Fibroblast of skin of left quadriceps (primary cell): ENCODE results near the gene DAZAP1.

ENCODE experiments used
- DNase-seq, 2 experiments: peaks; one replicate each; pipeline ENCODE4 v3.0.0-alpha.2; 2013; ENCODE audit warnings: low read depth in 2 of 2

Gene DAZAP1

DNA sequence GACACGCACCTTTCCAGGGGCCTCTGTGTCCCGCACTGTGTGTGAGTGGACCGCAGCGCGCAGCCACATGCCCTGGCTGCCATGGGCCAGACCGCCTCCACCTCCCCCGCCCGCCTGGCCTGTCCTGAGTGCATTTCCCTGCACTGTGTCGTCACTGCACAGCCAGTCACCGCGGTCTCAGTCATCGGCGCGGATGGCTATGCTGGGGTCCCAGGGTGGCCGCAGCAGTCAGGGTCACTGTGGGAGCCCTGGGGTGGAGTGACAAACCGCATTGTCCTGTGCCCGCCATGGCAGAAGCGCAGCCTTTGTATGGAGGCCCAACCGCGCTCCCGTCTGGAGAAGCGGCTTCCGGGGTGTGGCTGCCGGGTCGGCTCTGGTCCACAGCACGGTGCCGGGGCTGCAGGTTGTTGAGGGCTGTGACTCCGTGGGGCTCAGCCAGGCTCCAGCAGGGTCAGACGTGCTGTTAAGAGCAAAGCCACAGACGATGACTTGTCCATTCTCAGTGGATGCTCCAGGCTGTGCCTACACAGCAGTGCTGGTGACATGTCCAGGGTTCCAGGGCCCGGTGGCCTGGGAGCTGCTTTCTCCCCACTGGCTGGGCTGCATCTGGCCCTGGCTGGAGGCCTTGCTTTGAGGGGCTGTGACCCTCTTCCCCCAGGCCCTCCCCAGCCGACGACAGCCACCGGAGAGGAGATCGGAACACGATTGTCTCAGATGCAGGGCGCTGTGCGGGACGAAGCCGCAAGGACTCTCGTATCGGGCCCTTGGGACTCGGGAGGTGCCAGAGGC is 30.0 kb upstream of the DAZAP1 start:
- DNase-seq = no peak

DNA sequence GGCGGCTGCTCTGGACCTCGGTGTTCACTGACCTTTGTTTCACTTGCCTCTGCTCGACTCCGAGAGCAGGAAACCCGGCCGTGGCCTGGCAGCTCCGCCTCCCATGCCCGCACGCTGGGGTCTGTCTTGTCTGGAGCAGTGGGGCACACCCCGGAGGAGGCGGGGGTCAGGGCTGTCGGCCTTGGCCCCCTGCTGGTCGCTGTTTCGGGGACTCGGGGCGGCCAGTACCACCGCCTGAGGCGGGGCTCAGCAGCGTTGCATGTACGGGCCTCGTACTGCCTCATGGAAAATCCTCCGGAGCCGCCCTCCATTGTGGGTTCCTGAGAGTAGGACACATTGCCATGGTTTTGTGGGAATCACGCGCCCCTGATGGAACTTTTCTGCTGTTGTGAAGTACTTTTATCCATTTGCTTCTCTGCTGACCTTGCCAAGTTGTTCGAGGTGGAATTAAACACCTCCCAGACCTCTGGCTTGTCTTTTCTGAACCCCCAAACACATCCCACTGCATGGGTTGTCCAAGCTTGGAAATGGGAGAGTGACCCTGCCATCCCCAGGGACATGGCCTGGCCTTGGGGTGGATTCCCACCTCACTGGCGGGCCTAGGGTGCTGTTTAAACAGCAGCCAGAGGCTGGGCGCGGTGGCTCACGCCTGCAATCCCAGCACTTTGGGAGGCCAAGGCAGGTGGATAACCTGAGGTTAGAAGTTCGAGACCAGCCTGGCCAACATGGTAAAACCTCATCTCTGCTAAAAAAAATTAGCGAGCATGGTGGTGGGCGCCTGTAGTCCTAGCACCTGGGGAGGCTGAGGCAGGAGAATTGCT is 29.2 kb upstream of the DAZAP1 start:
- DNase-seq = no peak

GRCh38 chr19:1379126-1379905 is 28.1 kb upstream of the DAZAP1 start:
- DNase-seq = no peak

DNA sequence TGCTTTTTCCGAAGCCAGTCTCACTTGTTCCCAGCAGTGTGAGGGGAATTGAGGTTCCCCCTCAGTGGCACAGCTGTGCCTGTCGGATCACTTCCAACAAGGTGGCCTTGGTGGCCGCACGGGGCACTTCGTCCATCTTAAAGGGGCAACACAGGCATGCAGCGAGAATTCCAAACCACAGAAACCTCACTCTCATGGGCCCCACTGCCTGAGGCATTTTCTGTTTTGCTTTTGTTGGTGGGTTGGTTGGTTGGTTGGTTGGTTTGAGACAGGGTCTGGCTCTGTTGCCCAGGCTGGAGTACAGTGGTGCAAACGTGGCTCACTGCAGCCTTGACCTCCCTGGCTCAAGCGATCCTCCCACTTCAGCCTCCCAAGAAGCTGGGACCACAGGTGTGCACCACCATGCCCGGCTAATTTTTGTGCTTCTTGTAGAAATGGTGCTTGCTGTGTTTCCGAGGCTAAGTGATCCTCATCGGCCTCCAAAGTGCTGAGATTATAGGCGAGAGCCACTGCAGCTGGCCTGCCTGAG is 27.4 kb upstream of the DAZAP1 start:
- no peak for DNase-seq

DNA sequence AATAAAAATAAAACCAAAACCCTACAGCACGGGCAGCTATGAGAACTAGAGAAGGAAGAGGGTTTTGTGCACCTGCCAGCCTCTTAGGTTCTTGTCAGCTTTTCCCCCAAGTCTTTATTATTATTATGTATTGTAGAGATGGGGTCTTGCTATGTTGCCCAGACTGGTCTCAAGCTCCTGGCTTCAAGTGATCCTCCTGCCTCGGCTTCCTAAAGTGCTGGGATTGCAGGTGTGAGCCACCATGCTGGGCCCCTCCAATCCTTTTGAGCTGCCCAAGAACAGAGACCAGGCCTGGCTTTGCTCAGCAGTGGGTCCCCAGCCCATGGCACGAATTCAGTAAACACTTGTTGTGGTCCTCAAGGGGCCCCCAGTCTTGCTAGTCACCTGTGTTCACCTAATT is 25.1 kb upstream of the DAZAP1 start:
- no peak for DNase-seq

DNA sequence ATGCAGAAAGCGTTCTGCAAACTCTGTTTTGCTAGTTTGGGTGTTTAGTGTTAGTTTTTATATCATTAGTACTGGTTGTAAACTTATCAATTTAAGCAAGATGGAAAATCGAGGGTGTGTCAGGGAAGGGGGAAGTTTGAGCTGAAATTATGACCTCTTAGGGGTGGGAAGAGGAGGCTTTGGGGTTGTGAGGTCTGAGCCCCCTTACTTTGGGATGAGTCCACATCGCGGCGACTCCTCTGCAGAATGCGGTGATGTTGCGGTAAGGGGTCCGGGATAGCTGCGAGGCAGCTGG is 24.4 kb upstream of the DAZAP1 start:
- DNase-seq = no peak

GRCh38 chr19:1383312-1384084 is 23.9 kb upstream of the DAZAP1 start, which contains the start of gene NDUFS7:
NDUFS7 (plus strand) TSS chr19:1383907; CDS start chr19:1383927, 20 bp downstream.
- peak; percentile 82 to 83 for DNase-seq

DNA sequence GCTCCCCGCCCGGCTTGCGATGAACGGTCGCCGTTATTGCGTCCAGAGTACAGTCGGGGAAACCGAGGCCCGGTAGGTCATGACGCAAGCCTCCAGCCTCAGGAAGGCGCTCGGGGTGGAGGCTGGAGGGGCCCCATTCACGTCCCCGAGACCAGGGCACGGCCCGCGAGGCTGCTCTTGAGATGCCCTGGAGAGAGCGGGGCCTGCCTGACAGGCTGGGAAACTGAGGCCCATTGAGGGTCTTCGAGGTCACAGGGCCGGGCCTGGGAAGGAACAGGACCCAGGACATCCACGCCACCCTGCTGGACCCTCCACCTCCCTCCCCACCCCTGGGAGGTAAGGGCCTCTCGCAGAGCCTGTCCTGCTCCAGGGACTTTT is 23.3 kb upstream of the DAZAP1 start:
- DNase-seq = no peak

- DNase-seq = no peak
These were observed 22.8 kb upstream of the DAZAP1 start for GRCh38 chr19:1384478-1385110.

- DNase-seq = no peak
These were observed 21.6 kb upstream of the DAZAP1 start for GRCh38 chr19:1385816-1386215.

GRCh38 chr19:1386945-1387683 is 20.3 kb upstream of the DAZAP1 start:
- DNase-seq = no peak

DNA sequence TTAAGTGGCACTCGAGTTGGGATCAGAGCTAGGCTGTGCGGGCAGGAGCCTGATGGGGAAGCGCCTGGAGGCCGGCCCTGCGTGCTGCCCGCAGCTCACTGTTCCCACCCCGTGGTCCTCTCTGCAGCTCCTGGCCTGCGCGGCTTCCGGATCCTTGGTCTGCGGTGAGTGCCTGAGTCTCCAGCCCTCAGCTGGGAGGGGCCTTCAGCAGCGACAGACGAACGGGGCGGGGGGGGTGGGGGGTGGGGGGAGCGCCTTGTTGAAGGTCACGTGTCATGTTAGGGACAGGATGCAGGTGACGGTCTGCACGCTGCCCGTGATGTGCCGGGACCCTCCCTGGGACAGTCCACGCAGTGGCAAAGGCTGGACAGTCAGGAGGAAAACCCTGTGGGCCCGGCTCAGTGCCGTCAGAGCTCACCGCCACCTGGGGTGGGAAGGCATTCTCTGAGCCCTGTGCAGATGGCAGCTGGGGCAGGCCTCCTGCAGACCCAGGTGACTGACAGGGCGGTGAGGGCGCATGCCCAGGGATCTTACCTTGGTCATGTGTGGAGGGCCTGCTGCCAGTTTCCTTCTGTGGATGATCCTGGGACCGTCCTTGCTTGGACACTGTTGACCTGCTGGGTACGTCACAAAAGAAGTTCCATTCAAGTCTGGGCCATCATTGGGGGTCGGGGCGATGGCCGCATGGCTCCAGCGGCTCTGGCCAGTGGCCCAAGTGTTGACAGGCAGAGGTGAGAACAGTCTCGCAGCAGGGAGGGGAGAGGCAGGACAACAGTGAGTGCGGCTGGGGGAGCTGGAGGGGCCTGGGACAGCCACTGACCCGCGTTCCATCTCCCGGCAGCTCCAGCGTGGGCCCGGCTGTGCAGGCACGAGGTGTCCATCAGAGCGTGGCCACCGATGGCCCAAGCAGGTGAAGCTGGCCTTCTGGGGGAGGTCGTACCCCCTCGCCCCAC is 19.4 kb upstream of the DAZAP1 start:
- no peak for DNase-seq

GRCh38 chr19:1388637-1389026 is 18.8 kb upstream of the DAZAP1 start:
- DNase-seq = no peak

DNA sequence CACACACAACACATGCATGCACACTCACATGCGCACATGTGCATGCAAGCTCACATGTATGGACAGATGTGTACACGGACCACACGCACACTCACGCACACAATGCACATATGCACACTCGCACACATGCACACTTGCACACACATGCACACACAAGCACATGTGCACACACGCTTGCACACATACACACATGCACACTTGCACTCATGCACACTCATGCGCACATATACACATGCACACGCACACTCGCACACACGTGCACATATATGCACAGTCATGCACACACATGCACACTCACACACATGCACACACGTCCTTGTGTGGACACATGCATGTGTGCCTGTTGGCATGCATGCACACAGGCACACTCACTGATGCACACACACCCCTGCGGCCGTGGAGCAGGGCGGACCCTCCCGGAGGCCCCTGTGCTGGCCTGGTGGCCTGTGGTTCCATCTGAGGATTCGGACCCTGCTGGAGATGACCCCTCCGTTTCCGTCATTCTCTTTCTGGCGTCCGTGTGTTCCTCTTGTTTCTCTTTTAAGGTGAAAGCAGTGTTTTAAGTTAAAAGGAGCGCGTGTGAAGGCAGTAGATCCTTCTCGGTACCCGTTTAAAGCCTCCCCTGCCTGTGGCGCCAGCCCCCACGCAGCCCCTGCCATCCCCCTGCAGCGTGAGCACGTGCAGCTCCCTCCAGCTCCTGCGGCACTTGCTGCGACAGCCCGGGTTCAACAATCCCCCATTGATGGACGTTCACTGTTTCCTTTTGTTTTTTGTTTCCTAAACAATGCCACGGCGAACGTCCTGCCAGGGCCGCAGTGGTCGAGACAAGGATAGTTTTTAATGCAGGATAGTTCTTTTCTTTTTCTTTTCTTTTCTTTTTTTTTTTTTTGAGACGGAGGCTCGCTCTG is 18.1 kb upstream of the DAZAP1 start:
- DNase-seq = no peak

- no peak for DNase-seq
These were observed 16.4 kb upstream of the DAZAP1 start for GRCh38 chr19:1390890-1391423.

GRCh38 chr19:1392407-1392806 is 15.0 kb upstream of the DAZAP1 start:
- no peak for DNase-seq

DNA sequence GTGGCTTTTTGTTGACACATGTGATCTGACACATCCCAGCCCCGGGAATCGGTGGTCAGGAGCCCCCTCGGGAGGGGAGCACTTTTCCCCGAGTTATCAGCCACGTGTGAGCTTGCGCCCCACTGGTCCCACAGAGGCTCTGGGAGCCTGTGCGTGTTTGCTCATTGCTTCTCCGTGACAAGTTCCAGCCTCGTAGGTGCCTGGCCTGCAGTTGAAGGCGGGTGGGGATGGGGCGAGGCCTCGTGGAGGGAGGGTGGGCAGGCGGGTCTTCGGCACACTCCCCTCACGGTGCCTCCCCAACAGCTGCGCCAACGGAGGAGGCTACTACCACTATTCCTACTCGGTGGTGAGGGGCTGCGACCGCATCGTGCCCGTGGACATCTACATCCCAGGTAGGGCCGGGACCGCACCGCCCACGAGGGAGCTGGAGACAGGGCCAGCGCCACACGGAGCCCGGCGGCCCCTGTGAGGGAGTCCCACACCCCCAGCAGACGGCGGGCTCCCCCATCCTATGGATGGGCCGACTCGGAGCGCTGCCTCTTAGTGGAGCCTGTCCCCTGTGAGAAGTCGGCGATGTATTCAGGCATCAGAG is 14.4 kb upstream of the DAZAP1 start:
- no peak for DNase-seq
